NB4 (cell line): ENCODE results near the gene SLC25A18.

ENCODE experiments used
- DNase-seq: peaks from one replicate; pipeline ENCODE4 v3.0.0; 2010; ENCODE audit warnings: low read depth
- H3K4me3 ChIP-seq: one replicate; pipeline ENCODE4 v1.5.1; 2011; ENCODE audit warnings: mild to moderate bottlenecking, low read depth, low read length, moderate library complexity
- CTCF ChIP-seq: IDR thresholded peaks from one replicate; pipeline ENCODE4 v1.5.1; 2012; ENCODE audit warnings: low read depth, low read length
- MAX ChIP-seq: IDR thresholded peaks from 2 replicates; pipeline ENCODE4 v1.6.1; 2011; ENCODE audit warnings: low read depth, low read length
- MYC ChIP-seq: IDR thresholded peaks from 2 replicates; pipeline ENCODE4 v1.6.1; 2011; ENCODE audit warnings: low read depth, low read length
- POLR2A ChIP-seq: IDR thresholded peaks from 2 replicates; pipeline ENCODE4 v1.6.1; 2011; ENCODE audit warnings: mild to moderate bottlenecking; ENCODE audit not compliant: insufficient read length; ENCODE audit errors: extremely low read depth

The SLC25A18 gene

GRCh38 chr22:17576470-17576869 is 13.2 kb downstream of the SLC25A18 start:
- TF ChIP-seq MAX, result no peak
- TF ChIP-seq CTCF, result no peak
- TF ChIP-seq MYC, result no peak
- TF ChIP-seq POLR2A, result no peak
- DNase-seq, result no peak
- H3K4me3 ChIP-seq, result no peak overlapping the region

GRCh38 chr22:17578136-17578754 is 14.9 kb downstream of the SLC25A18 start:
- TF ChIP-seq CTCF (no peak), MAX (no peak), MYC (no peak), POLR2A (no peak)
- H3K4me3 ChIP-seq, result no peak overlapping the region
- no peak for DNase-seq

GRCh38 chr22:17579535-17579981 is 16.3 kb downstream of the SLC25A18 start:
- no peak for DNase-seq
- TF ChIP-seq POLR2A, result no peak
- no peak for TF ChIP-seq CTCF
- TF ChIP-seq MYC, result no peak
- TF ChIP-seq MAX, result no peak
- H3K4me3 ChIP-seq, result no peak overlapping the region

- DNase-seq, result no peak
- no peak for TF ChIP-seq CTCF
- no peak for TF ChIP-seq MYC
- TF ChIP-seq MAX, result no peak
- TF ChIP-seq POLR2A, result no peak
- no peak overlapping the region for H3K4me3 ChIP-seq
Measured at GRCh38 chr22:17580441-17581031, 17.2 kb downstream of the SLC25A18 start.

GRCh38 chr22:17581056-17581455 is 17.8 kb downstream of the SLC25A18 start:
- no peak for DNase-seq
- no peak overlapping the region for H3K4me3 ChIP-seq
- TF ChIP-seq MAX (no peak), MYC (no peak), CTCF (no peak), POLR2A (no peak)
